HCT116 (cell line): ENCODE measurements around the gene TRAPPC4. TPM values are rescaled to one million over a fixed set of nuclear protein-coding genes. Genes with fewer than 3 reads are reported as not detected.

ENCODE experiments used
- ATAC-seq: fragments of 200-7000 bp; cut with Tn5 transposase; 2 replicates; pipeline ENCODE4 v1.9.1; 2020; ENCODE audit warnings: mild to moderate bottlenecking, moderate library complexity
- BruUV-seq: library from RNA; stranded (reverse); fragments of 400-500 nt; replicated peaks from 2 replicates; lab custom pipeline; 2021; lab: Mats Ljungman, UMichigan
- CTCF ChIA-PET: fragments of 300-600 bp; sonication (Branson Sonifier 250); formaldehyde crosslinking; loops from one replicate; lab custom pipeline; 2021; ENCODE audit warnings: antibody characterized with exemption; lab: Charles Lee
- POLR2A ChIA-PET: fragments of 300-600, 350-600 bp; sonication (Branson Sonifier 250); formaldehyde crosslinking; loops from one replicate; lab custom pipeline; 2021; ENCODE audit warnings: antibody characterized with exemption; lab: Charles Lee
- RAD21 ChIA-PET, 2 experiments: fragments of 300-600 bp; sonication (Branson Sonifier 250); formaldehyde crosslinking; loops; one replicate each; lab custom pipeline; 2023; ENCODE audit warnings: low total read pairs in 2 of 2; ENCODE audit not compliant: uncharacterized antibody in 2 of 2, unreplicated experiment in 2 of 2, low non-redundant PET in 1 of 2; lab: Charles Lee
- DNase-seq: peaks from one replicate; pipeline ENCODE4 v3.0.0-alpha.2; 2010; ENCODE audit warnings: low read depth, low spot score
- H2AFZ ChIP-seq: fragments of 200-600 bp; shearing (Covaris generic), sonication (generic); 2 replicates; pipeline ENCODE4 v1.6.1; 2017; ENCODE audit warnings: low read depth, mixed run types, mixed read lengths, antibody characterized with exemption, low read length; ENCODE audit not compliant: poor library complexity, severe bottlenecking
- H3K27ac ChIP-seq: 2 replicates; pipeline ENCODE4 v1.5.1; 2012; ENCODE audit warnings: low read depth, low read length
- H3K27me3 ChIP-seq: fragments of 200-600 bp; sonication (generic); 2 replicates; pipeline ENCODE4 v1.6.1; 2016; ENCODE audit warnings: mixed run types, low read length, mixed read lengths; ENCODE audit not compliant: insufficient read depth
- H3K36me3 ChIP-seq, 2 experiments: fragments of 200-500 bp in 1 of 2; fragments of 200-600 bp in 1 of 2; sonication (Bioruptor generic) in 1 of 2; sonication (generic) in 1 of 2; 2 replicates each; pipeline versions ENCODE4 v1.5.1 to v1.6.1; 2014 to 2016; ENCODE audit warnings: low read length in 2 of 2, inconsistent platforms in 1 of 2, mixed read lengths in 1 of 2, mixed run types in 1 of 2; ENCODE audit not compliant: insufficient read depth in 2 of 2, control insufficient read depth in 1 of 2
- H3K4me1 ChIP-seq, 2 experiments: fragments of 200-600 bp in 1 of 2; sonication (generic) in 1 of 2; 2 replicates each; pipeline versions ENCODE4 v1.5.1 to v1.6.1; 2012 to 2017; ENCODE audit warnings: low read length in 2 of 2, inconsistent platforms in 1 of 2, mild to moderate bottlenecking in 1 of 2, mixed read lengths in 1 of 2, mixed run types in 1 of 2, moderate library complexity in 1 of 2; ENCODE audit not compliant: insufficient read depth in 2 of 2, control insufficient read depth in 1 of 2
- H3K4me2 ChIP-seq: fragments of 200-600 bp; sonication (generic); 2 replicates; pipeline ENCODE4 v1.6.1; 2017; ENCODE audit warnings: mixed run types, low read length, mixed read lengths
- H3K4me3 ChIP-seq, 2 experiments: fragments of 200-600 bp in 1 of 2; sonication (generic) in 1 of 2; replicated peaks in 1 of 2; 2 replicates each; pipeline ENCODE4 v1.5.1; 2011 to 2016; ENCODE audit warnings: low read length in 2 of 2, control low read depth in 1 of 2, low read depth in 1 of 2, mild to moderate bottlenecking in 1 of 2, mixed read lengths in 1 of 2, mixed run types in 1 of 2
- H3K79me2 ChIP-seq: fragments of 200-600 bp; sonication (generic); 2 replicates; pipeline ENCODE4 v1.6.1; 2017; ENCODE audit warnings: mild to moderate bottlenecking, mixed run types, low read length, moderate library complexity, mixed read lengths; ENCODE audit not compliant: insufficient read depth
- H3K9ac ChIP-seq: fragments of 200-600 bp; sonication (generic); 2 replicates; pipeline ENCODE4 v1.6.1; 2016; ENCODE audit warnings: low read length, mixed read lengths
- H3K9me2 ChIP-seq: fragments of 200-600 bp; sonication (generic), shearing (Covaris generic); 2 replicates; pipeline ENCODE4 v1.6.1; 2017; ENCODE audit warnings: mixed run types, mild to moderate bottlenecking, moderate library complexity; ENCODE audit not compliant: insufficient read depth
- H3K9me3 ChIP-seq, 2 experiments: fragments of 200-500 bp in 1 of 2; fragments of 200-600 bp in 1 of 2; sonication (Bioruptor generic) in 1 of 2; sonication (generic) in 1 of 2; 2 replicates each; pipeline ENCODE4 v1.6.1; 2014 to 2017; ENCODE audit warnings: low read length in 2 of 2, mixed read lengths in 2 of 2, inconsistent platforms in 1 of 2, low read depth in 1 of 2, mild to moderate bottlenecking in 1 of 2, mixed run types in 1 of 2, moderate library complexity in 1 of 2; ENCODE audit not compliant: control insufficient read depth in 1 of 2, insufficient read depth in 1 of 2
- H4K20me1 ChIP-seq: fragments of 200-600 bp; sonication (generic), shearing (Covaris generic); 2 replicates; pipeline ENCODE4 v1.6.1; 2017; ENCODE audit warnings: mixed run types, mild to moderate bottlenecking, moderate library complexity; ENCODE audit not compliant: insufficient read depth
- CBX3 ChIP-seq: IDR thresholded peaks from 2 replicates; pipeline ENCODE4 v1.6.1; 2012; ENCODE audit warnings: low read depth
- CEBPB ChIP-seq: IDR thresholded peaks from 2 replicates; pipeline ENCODE4 v1.6.1; 2012; ENCODE audit warnings: low read depth
- EGR1 ChIP-seq: IDR thresholded peaks from 2 replicates; pipeline ENCODE4 v1.6.1; 2012; ENCODE audit warnings: low read depth
- ELF1 ChIP-seq: IDR thresholded peaks from 2 replicates; pipeline ENCODE4 v1.6.1; 2012; ENCODE audit warnings: low read depth, borderline replicate concordance
- EZH2phosphoT487 ChIP-seq: fragments of 200-600 bp; IDR thresholded peaks from 2 replicates; pipeline ENCODE4 v1.6.1; 2018; ENCODE audit warnings: antibody characterized with exemption, borderline replicate concordance
- JUND ChIP-seq: IDR thresholded peaks from 2 replicates; pipeline ENCODE4 v1.6.1; 2012
- MAX ChIP-seq: IDR thresholded peaks from 2 replicates; pipeline ENCODE4 v1.6.1; 2012
- POLR2A ChIP-seq: IDR thresholded peaks from 2 replicates; pipeline ENCODE4 v1.7.0; 2011; ENCODE audit warnings: borderline replicate concordance; ENCODE audit not compliant: insufficient read depth, insufficient read length; ENCODE audit errors: extremely low read depth
- POLR2AphosphoS5 ChIP-seq: IDR thresholded peaks from 2 replicates; pipeline ENCODE4 v1.6.1; 2011; ENCODE audit warnings: mild to moderate bottlenecking, low read depth, low read length, moderate library complexity
- RAD21 ChIP-seq: IDR thresholded peaks from 2 replicates; pipeline ENCODE4 v1.6.1; 2012; ENCODE audit warnings: low read depth, mild to moderate bottlenecking
- SIN3A ChIP-seq: IDR thresholded peaks from 2 replicates; pipeline ENCODE4 v1.6.1; 2012; ENCODE audit warnings: low read depth
- SP1 ChIP-seq: IDR thresholded peaks from 2 replicates; pipeline ENCODE4 v1.6.1; 2012; ENCODE audit warnings: low read depth
- SRF ChIP-seq: IDR thresholded peaks from 2 replicates; pipeline ENCODE4 v1.6.1; 2012; ENCODE audit warnings: low read depth
- YY1 ChIP-seq: IDR thresholded peaks from 2 replicates; pipeline ENCODE4 v1.6.1; 2011; ENCODE audit warnings: low read length, low read depth, moderate library complexity, mild to moderate bottlenecking; ENCODE audit not compliant: insufficient replicate concordance; ENCODE audit errors: extremely low read depth
- ZNF274 ChIP-seq: fragments of 200-500 bp; sonication (Bioruptor generic); IDR thresholded peaks from 2 replicates; pipeline ENCODE4 v1.6.1; 2014; ENCODE audit warnings: mild to moderate bottlenecking, low read depth, low read length, inconsistent platforms
- intact Hi-C: fragments of 100-400 bp; cut with micrococcal nuclease; formaldehyde crosslinking; loops from 2 replicates; pipeline ENCODE4 v1.10.0; 2022
- total RNA-seq: library from RNA; stranded (reverse); gene quantifications from one replicate; pipeline ENCODE4 v1.2.1, GENCODE V29; 2021; ENCODE audit not compliant: unreplicated experiment
- TF ChIP-seq, protein P1 (sequence below), 3 experiments: fragments of 200-600 bp in 1 of 3; sonication (generic) in 1 of 3; IDR thresholded peaks in 2 of 3; conservative IDR thresholded peaks in 1 of 3; 2 replicates each; pipeline ENCODE4 v1.5.1; 2012 to 2017; ENCODE audit warnings: low read depth in 2 of 3, low read length in 2 of 3, antibody characterized with exemption in 1 of 3, borderline replicate concordance in 1 of 3, control low read depth in 1 of 3, mild to moderate bottlenecking in 1 of 3, mixed read lengths in 1 of 3, mixed run types in 1 of 3, moderate library complexity in 1 of 3; ENCODE audit not compliant: insufficient read depth in 1 of 3

The TRAPPC4 gene
- total RNA-seq, 1 experiment from 2014 or later: 61.6 TPM

- H3K9me2 ChIP-seq: no peaks in the 10 kb centered on the region
- H3K4me3 ChIP-seq: no peak overlapping the region; a peak in 1 of 4 replicates
- intact Hi-C loops: no loop called here
- H3K79me2 ChIP-seq: peaks cover 26% of the 10 kb centered on the region
- H3K9me3 ChIP-seq: no peaks in the 10 kb centered on the region
- peak overlapping the region; percentile 99 for H3K4me2 ChIP-seq
- peak overlapping the region; percentile 89; the same call in 1 of the 2 replicates for H3K27ac ChIP-seq
- CTCF ChIA-PET: no interaction called here
- H3K27me3 ChIP-seq: no peaks in the 10 kb centered on the region
- H4K20me1 ChIP-seq: no peaks in the 10 kb centered on the region
- H2AFZ ChIP-seq: no peak overlapping the region
- BruUV-seq: no TSS peak
- ATAC-seq (no peak), DNase-seq (no peak)
- TF ChIP-seq CEBPB: no peak
- TF ChIP-seq MAX: no peak
- no peak for TF ChIP-seq SP1
- TF ChIP-seq YY1: no peak
- TF ChIP-seq RAD21: no peak
- no peak for TF ChIP-seq SRF
- TF ChIP-seq CBX3: no peak
- TF ChIP-seq EGR1: no peak
- POLR2A ChIA-PET: no interaction called here
- peaks cover 5 to 37% of the 10 kb centered on the region in 2 experiments; a peak in 3 of 4 replicates for H3K4me1 ChIP-seq
- RAD21 ChIA-PET: no interaction called here
- peak overlapping the region; percentile 97 for H3K9ac ChIP-seq
- peaks cover 14 to 20% of the 10 kb centered on the region in 2 experiments; a peak in 2 of 4 replicates for H3K36me3 ChIP-seq
Measured at GRCh38 chr11:119029069-119029339, 10.4 kb downstream of the TRAPPC4 start.

GRCh38 chr11:119029340-119030028, 10.9 kb downstream of the TRAPPC4 start:
- DNase-seq: no peak
- H3K9ac ChIP-seq: peak overlapping the region; percentile 97
- ChIA-PET POLR2A (no interaction called here), CTCF (no interaction called here), RAD21 (no interaction called here)
- H2AFZ ChIP-seq: no peak overlapping the region
- H3K27me3 ChIP-seq: no peaks in the 10 kb centered on the region
- peaks cover 26% of the 10 kb centered on the region for H3K79me2 ChIP-seq
- peak overlapping the region; percentile 89 for H3K27ac ChIP-seq
- intact Hi-C loops: no loop called here
- peak overlapping the region; percentile 86 to 91 for H3K4me3 ChIP-seq
- no peak for ATAC-seq
- peaks cover 5 to 38% of the 10 kb centered on the region in 2 experiments; a peak in 3 of 4 replicates for H3K4me1 ChIP-seq
- TF ChIP-seq CBX3: no peak
- no peak for TF ChIP-seq EZH2phosphoT487
- TF ChIP-seq POLR2AphosphoS5: no peak
- no peak for TF ChIP-seq POLR2A
- no peak for TF ChIP-seq SP1
- TF ChIP-seq JUND: no peak
- TF ChIP-seq SIN3A: no peak
- no peak for TF ChIP-seq ELF1
- no peak for TF ChIP-seq ZNF274
- no peak for TF ChIP-seq YY1
- no peak for TF ChIP-seq MAX
- TF ChIP-seq, protein P1, sequence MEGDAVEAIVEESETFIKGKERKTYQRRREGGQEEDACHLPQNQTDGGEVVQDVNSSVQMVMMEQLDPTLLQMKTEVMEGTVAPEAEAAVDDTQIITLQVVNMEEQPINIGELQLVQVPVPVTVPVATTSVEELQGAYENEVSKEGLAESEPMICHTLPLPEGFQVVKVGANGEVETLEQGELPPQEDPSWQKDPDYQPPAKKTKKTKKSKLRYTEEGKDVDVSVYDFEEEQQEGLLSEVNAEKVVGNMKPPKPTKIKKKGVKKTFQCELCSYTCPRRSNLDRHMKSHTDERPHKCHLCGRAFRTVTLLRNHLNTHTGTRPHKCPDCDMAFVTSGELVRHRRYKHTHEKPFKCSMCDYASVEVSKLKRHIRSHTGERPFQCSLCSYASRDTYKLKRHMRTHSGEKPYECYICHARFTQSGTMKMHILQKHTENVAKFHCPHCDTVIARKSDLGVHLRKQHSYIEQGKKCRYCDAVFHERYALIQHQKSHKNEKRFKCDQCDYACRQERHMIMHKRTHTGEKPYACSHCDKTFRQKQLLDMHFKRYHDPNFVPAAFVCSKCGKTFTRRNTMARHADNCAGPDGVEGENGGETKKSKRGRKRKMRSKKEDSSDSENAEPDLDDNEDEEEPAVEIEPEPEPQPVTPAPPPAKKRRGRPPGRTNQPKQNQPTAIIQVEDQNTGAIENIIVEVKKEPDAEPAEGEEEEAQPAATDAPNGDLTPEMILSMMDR (IDR thresholded peaks at IDR 0.05 in 2 of 3, conservative IDR thresholded peaks at IDR 0.05 in 1 of 3; ENCODE audit: borderline replicate concordance in 1 of 3, insufficient read depth in 1 of 3, low read depth in 2 of 3, low read length in 2 of 3): no peak
- no peaks in the 10 kb centered on the region for H3K9me2 ChIP-seq
- peaks cover 13 to 19% of the 10 kb centered on the region in 2 experiments; a peak in 2 of 4 replicates for H3K36me3 ChIP-seq
- H3K9me3 ChIP-seq: no peaks in the 10 kb centered on the region
- no peaks in the 10 kb centered on the region for H4K20me1 ChIP-seq
- TSS peak; percentile 67 for BruUV-seq
- peak overlapping the region; percentile 99 for H3K4me2 ChIP-seq
